Activated CD4-positive, alpha-beta T cell treated with anti-CD3 and anti-CD28 coated beads for 24 hours (primary cell): Measurements from ENCODE around the gene OR5K4.

Source experiments
- DNase-seq, 2 donors: peaks; one replicate each; pipeline ENCODE4 v3.0.0-alpha.2; 2020; ENCODE audit warnings: low read depth in 2 of 2

OR5K4 gene, protein sequence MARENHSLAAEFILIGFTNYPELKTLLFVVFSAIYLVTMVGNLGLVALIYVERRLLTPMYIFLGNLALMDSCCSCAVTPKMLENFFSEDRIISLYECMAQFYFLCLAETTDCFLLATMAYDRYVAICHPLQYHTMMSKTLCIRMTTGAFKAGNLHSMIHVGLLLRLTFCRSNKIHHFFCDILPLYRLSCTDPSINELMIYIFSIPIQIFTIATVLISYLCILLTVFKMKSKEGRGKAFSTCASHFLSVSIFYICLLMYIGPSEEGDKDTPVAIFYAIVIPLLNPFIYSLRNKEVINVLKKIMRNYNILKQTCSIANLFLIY

DNA sequence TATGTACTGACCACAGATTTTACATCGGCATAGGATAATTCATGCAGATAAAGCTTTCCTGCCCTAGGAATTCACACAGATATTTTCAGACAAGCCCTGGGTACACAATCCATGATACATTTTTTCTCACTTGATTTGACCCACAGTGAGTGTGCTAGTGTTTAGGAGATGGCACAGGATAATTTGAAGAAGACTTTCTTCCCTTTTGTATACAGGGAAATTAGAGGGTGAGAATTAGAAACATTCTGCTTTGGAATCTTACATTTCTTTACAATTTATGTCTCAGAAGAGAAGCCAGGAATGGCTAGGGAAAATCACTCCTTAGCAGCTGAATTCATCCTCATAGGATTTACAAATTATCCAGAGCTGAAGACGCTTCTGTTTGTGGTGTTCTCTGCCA, at the start of gene OR5K4:
Gene OR5K4 (plus strand): TSS at position 301 of the 400 bp plus-strand sequence. CDS start 0 bp downstream, at position 301.
- DNase-seq, result no peak

DNA sequence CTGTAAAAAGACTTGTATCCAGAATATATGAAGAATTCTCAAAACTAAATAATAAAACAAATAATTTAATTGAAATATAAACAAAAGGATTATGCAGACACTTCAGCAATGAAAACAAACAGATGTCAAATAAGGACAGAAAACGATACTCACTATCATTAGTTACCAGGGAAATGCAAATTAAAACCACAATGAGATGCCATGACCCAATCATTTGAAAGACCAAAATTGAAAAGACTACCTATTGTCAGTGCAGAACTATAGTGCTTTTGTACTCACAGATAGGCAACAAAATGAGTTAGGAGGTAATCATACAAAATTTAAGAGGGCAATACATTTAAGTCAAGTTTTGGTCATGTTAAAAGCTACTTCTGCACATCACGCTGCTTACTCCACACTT, 31.6 kb upstream of the OR5K4 start:
- DNase-seq, result no peak

DNA sequence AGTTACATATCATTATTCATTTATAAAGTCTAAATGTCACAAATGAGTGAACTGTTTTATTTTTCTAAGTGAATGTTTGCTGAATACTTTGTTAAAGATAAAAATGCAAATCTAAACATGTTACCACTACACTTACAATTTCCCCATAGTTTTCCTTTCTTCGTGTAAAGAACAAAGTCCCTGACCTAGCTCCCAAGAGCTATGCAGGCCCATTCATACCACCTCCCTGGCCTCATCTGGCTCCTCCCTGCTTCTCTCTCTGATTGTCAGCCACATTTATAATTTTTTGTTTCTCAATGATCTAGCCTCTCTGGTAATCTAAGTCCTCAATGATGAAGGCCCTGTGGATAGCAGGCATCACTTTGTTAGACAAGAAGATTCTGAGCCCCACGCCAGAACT, 31.0 kb upstream of the OR5K4 start:
- no peak for DNase-seq

DNA sequence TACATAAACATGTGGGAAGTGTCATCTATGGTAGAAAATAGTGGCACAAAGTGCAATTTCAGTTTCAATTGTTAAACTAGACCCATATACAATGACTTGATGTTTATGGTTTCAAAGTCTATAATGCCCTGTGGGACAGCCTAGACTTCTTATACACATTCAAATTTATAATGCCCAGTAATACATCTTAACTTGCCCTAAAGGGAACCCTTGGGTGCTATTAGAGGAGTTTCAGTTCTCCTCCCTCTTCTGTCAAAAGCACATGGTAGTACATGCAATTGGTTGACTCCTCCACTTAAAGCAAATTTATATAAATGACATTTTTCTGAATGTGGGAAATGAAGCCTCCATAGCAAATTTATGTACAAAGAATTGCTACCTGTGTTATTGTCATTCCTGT, 30.2 kb upstream of the OR5K4 start:
- DNase-seq, result no peak

DNA sequence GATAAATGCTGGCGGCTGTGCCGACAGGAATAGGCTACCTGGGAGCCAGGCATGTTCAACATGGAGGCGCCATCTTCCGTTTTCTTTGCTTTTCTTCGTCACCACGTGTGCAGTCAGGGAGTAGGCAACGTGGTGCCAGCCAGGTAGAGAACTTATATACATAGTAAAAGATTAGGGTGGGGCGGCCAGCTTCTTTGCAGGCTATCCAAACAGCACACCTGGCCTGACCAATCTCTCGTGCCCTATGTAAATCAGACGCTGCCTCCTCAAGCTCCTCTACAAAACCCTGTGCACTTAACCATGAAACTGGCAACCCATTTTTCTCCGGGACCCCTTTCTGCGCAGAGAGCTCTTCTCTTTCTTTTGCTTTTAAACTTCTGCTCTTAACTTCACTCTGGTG, 28.6 kb upstream of the OR5K4 start:
- no peak for DNase-seq

DNA sequence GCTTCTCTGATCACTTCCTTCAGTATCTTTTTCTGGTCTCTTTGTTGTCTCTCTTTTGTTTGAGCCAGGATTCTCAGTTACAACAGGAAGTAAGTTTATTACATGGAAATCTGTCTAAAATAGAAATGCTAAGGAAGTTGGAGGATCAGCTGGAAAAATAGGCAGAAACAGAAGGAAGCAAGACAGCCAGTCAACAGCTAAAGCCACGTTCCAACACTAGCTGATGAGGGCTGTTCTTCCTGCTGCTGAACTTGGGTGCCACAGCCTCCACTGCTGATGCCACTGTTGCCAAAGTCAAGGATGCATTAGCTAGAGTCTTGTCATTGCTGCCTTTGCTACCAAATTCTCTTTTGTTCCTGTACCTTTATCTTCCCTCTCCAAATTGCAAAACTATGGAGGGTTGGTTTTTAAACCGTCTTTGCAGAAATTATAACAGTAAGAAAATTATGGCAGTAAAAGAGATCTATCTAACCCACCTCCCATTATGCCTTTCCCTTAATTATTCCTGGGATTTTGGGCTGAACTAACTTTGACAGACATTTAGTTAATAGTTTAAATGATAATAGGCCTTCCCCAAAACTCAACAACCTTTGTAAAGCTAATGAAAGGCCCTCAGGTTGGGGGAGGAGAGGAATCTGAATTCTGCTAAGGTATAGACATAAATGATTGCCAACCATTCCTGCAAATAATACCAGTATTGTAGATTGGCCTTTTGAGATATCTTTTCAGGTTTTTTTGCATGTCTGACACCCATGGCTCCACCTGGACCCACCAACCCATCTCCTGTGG, 27.4 kb upstream of the OR5K4 start:
- DNase-seq, result no peak

DNA sequence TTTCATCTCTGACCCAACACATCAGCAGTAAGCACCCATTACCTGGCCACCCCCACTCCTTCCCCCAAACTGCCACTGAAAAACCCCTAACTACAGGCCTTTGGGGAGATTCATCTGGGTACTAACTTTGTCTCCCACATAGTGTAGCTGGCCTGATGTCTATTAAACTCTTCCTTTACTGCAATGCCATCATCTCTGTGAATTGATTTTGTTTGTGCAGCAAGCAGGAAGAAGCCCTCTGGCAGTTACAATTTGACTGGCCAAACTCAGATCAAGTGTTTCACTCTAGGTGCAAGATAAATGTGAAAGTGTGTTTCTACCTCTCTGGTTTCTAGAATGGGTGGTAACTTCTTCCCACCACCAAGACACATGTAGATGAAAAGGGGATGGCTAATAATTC, 26.7 kb upstream of the OR5K4 start:
- no peak for DNase-seq

DNA sequence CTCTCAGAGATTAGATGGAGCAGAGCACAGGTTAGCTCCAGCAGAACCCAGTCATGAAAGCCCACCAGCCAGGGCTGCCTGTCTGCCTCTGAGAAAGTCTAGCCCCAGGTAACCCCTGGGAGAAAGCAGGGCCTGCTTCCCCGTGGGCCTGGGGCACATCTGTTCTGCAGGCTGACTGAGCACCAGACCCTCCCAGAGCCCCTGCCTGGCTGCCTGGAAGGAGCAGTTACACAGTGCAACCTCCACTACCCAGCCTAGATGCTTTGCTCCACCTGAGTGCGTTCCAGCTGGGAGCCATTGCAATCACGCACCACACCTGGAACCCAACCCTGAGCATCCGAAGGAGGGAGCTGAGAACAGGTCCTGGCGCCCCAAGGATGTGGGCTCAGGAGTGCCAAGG, 24.7 kb upstream of the OR5K4 start:
- no peak for DNase-seq

DNA sequence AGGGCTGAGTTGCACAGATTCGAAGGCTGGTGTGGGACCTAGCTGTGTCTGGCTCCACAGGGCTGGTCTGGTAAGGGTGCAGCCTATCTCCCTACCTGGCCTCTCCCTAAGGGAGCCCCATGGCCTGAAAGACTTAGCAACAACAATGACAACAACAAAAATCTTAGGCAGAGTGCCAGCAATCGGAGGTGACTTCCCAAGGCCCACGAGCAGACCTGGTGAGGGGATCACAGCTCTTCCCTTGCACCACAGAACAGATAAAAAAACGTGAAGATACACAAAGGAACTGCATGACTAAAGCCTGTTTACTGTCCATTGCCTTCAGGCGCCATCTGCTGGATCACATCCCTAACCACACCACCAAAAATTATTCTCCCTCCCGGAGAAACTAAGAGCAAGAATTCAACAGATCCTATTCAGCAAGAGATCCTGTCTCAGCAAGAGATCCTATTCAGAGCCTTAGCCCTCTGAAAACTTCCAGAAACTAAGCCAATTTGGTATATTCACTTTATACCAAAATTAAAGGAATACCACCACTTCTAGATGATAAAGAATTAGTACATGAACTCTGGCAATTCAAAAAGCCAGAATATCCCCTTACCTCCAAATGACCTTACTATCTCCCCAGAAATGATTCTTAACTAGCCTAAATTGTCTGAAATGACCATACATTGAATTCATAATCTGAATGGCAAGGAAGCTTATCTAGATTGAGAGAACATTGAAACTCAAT, 24.1 kb upstream of the OR5K4 start:
- peak; percentile 19 for DNase-seq

DNA sequence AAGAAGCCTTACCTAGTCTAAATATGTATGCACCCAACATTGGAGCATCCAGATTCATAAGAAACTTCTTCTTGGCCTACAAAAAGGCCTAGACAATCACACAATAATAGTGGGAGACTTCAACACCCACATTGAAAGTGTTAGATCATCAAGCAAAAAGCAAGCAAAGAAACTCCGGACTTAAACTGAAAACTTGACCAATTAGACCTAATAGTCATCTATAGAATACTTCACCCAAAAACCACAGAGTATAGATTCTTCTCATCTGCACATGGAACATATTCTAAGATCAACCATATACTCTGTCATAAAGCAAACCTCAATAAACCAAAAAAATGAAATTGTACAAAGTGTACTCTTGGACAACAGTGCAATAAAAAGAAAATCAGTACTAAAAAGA, 22.3 kb upstream of the OR5K4 start:
- DNase-seq, result no peak

DNA sequence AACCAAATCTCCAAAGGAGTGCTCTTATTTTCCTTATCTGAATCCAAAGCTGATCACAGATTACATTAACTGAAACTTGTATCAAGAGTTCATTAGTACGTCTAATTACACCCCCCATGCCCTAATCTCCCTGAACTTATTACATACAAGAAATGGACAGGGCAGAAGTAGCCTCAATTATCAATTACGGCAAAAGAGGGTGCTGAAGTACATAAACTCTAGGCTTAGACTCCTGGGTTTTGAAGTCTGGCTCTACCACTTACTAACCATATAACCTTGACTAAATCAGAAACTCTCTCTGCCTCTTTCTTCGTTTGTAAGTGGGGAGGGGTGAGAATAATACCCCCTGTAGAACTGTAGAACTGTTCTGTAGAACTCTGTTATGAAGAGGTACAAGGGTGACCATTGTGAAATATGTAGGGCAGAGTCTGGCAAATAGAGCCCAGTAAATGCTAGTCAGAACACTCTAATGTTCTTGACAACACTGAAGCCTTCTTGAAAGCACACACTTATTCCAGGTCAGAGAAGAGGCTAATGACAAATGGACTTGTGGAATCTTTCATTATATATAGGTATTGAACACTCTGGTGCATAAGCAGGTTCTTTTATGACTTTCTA, 19.6 kb upstream of the OR5K4 start:
- no peak for DNase-seq

DNA sequence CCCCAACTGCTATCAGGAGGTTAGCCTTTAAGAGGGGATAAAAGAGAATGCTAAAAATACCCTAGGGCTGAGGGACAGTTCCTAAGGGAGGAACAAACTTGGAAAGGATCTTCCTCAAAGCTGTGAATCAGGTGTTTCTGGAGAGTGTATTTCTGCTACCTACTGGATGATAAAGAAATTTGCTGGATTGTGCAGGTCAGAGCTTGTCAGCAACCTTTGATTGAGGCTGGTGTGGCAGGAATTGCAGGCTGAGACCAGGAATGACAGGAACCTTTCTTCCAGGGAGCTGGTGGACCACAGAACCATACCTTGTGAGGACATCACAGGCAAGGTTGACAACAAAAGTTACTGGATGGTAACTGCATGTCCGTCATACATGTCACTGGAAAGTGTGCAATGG, 14.6 kb upstream of the OR5K4 start:
- DNase-seq, result no peak

DNA sequence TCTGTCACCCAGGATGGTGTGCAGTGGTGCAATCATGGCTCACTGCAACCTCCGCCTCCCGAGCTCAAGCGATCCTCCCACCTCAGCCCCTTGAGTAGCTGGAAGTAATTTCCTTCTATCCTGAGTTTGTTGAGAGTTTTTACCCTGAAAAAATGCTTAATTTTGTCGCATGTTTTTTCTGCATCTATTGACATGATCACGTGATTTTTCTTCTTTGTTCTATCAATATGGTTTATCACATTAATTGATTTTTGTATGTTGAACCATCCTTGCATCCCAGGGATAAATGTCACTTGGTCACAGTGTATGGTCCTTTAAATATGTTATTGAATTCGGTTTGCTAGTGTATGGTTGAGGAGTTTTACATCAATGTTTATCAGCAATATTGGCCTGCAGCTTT, 11.9 kb upstream of the OR5K4 start:
- no peak for DNase-seq

DNA sequence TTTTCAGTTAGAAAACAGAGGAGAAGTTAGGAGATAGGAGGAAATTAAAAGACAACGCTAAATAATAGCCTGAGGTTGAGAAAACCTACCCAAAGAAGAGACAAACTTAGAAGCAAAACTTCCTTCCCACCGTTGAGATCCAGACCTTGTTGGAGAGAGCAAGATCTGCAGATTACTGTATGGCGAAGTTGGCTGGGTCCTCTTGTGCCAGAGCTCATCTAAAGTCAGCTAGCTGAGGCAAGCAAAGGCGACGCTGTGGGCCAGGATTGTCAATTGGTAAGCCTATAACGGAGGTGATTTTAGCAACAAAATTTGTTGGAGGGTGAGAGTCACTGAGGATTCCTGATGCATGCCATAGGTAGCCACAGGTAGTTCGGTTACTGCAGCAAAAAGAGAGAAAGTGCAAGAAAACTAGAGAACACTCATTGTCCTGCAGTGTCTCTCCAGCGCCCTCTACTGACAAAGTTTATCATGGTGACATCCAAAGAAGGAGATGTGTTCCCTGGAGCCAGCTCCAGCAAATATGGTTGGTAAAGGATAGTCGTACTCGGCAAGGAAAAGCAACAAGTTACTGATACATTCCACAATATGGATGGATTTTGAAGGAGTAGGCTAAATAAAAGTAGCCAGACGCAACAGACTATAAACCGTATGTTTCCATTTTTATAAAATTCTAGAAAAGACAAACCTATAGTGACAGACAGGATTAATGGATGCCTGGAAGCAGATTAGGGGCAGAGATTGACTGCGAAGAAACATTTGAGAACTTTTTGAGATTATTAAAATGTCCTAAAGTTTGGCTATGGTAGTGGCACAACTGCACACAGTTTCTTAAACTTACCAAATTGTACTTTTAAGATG, 9.8 kb upstream of the OR5K4 start:
- peak in 1 of 2 donors; percentile 12 for DNase-seq

DNA sequence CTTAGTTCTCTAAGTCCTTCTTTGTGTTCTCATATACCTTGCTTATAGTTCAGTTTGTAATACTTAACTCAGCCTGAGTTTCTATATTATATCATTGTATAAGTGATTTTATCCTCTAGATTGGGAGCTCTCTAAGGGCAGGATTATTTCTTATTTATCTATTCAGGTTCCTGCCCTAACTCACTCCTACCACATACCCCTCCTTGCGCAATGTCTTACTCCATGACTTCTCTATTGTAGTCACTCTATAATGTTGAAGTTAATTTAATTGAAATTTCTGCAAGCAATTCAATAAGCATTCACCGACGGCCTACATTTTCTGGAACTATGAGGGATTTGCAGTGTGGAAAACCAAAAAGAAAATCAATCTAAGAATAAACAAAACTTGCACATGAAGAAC, 3.6 kb upstream of the OR5K4 start:
- DNase-seq, result no peak

DNA sequence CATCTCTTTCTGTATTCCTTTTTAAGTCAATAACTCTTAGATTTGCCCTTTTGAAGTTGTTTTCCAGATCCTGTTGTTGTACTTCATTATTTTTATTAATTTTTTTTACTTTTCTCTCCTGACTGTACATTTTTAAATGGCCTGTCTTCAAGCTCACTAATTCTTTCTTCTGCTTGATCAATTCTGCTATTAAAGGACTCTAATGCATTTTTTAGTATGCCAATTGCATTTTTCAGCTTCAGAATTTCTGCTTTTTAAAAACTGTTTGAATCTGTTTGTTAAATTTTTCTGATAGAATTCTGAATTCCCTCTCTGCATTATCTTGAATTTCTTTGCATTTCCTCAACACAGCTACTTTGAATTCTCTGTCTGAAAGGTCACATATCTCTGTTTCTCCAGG, 5.6 kb downstream of the OR5K4 start:
- no peak for DNase-seq

DNA sequence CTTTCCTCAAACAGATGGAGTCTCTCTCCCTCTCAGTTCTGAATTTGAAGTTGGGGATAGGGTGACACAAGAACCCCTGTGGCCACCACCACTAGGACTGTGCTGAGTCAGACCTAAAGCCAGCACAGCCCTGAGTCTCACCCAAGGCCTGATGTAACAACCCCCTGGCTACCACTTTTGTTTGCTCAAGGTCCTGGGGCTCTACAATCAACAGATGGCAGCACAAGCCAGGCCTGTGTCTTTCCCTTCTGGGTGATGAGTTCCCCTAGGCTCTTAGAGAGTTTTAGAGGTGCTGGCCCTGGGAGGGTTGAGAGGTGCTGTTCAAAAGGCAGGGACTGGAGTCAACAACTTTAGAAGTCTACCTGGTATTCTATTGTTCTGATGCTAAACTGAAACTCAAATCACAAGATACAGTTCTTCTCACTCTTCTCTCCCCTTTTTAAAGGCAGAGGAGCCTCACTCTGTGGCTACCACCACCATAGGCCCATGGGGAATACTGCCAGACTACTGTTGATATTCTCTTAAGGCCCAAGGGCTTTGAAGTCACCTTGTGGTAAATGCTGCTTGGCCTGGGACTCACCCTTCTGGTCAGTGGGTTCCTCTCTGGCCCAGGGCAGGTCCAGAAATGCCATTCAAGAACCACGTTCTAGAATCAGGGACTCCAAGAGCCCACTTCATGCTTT, 6.5 kb downstream of the OR5K4 start:
- DNase-seq, result no peak

DNA sequence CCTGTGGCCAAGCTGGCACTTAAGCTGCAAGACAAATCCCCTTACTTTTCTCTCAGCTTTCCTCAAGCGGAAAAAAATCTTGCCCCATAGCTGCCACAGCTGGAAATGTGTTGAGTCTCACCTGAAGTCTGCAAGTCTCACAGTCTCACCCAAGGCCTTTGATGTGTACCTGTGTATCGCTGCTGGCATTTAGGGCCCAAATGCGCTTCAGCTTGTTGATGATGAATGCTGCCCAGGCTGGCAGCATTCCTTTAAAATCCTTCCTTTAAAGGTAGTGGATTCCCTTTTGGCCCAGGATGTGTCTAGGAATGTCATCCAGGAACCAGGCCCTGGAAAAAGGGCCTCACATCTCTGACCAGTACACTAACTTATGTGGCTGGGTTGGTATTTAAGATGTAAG, 7.0 kb downstream of the OR5K4 start:
- DNase-seq, result no peak

DNA sequence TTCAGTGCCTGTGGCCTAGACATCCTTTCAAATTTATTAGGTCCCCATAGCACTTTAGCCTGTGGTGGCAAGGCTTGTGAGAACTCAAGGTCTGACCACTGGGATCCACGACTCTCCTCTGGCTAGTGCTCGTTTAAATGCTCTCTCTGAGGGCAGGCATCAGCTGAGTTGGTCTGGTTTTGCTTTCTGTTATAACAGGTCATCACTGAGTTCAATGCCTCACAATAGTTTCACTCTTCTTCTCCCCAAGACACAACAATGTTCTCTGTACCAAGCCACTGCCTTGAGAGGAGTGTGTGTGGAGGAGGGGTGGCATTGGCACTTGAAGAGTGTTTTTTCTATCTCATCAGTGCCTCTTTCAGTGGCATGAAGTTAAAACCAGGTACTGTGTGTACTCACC, 7.6 kb downstream of the OR5K4 start:
- DNase-seq, result no peak

DNA sequence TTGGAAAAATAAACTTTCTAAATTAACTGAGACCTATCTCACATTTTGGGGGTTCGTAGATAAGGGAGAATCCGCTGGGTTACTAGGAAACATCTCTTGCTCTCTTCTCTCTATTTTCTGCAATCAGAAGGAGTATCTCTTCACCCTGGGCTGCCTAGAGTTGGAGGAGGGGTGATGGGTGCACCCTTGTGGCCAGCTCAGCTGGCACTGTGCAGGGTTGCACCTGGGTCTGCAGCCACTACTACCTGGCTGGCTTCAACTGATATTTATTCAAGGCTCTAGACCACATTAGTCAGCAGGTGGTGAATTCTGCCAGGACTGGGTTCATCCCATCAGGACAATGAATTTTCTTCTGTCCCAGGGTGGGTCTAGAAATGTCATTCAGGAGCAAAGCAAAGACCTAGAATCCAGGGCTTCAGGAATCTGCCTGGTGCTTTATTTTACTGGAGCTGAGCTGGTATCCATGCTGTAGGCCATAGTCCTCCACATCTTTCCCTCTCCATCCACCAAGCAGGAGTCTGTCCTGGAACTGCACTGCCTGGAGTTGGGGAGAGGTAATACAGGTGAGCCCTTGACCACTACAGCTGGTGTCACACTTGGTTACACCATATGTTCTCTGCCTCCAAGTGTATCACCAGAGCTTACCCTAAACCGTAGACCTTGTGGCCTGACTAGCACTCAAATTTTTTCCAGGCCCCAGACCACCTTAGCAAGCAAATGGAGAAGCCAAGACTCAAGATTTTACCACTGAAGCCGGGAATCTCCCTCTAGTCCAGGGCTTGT, 14.0 kb downstream of the OR5K4 start:
- no peak for DNase-seq
